Fibroblast of lung (primary cell): ENCODE results near the gene SSPN.

Source experiments
- EZH2 ChIP-seq: IDR thresholded peaks from 2 replicates; pipeline ENCODE4 v1.5.1; 2012; ENCODE audit warnings: low read length, control low read depth, mild to moderate bottlenecking; ENCODE audit errors: missing control alignments
- TF ChIP-seq, protein P1 (sequence below), 2 donors: IDR thresholded peaks in 1 of 2; conservative IDR thresholded peaks in 1 of 2; 1 replicate in 1 of 2; 2 replicates in 1 of 2; pipeline ENCODE4 v1.5.1; 2011 to 2012; ENCODE audit warnings: low read length in 2 of 2, control low read depth in 1 of 2, inconsistent platforms in 1 of 2, low read depth in 1 of 2, mild to moderate bottlenecking in 1 of 2

- TF ChIP-seq, protein P1, sequence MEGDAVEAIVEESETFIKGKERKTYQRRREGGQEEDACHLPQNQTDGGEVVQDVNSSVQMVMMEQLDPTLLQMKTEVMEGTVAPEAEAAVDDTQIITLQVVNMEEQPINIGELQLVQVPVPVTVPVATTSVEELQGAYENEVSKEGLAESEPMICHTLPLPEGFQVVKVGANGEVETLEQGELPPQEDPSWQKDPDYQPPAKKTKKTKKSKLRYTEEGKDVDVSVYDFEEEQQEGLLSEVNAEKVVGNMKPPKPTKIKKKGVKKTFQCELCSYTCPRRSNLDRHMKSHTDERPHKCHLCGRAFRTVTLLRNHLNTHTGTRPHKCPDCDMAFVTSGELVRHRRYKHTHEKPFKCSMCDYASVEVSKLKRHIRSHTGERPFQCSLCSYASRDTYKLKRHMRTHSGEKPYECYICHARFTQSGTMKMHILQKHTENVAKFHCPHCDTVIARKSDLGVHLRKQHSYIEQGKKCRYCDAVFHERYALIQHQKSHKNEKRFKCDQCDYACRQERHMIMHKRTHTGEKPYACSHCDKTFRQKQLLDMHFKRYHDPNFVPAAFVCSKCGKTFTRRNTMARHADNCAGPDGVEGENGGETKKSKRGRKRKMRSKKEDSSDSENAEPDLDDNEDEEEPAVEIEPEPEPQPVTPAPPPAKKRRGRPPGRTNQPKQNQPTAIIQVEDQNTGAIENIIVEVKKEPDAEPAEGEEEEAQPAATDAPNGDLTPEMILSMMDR (conservative IDR thresholded peaks at IDR 0.05 in 1 of 2, IDR thresholded peaks at IDR 0.05 in 1 of 2; ENCODE audit: low read depth in 1 of 2, low read length in 2 of 2) = no peak
- no peak for TF ChIP-seq EZH2
Observed at GRCh38 chr12:26149968-26150500, 45.3 kb upstream of the SSPN start.
